ENCODE results near the gene RFPL3. TPM values are rescaled to one million over a fixed set of nuclear protein-coding genes. Genes with fewer than 3 reads are reported as not detected.
"Not testable (repeated sequence)": the region's sequence is repeated elsewhere in the genome, so short reads cannot be mapped to it uniquely, and the experiment has no call there.

Gene RFPL3
- polyA plus RNA-seq, result under 1 TPM in 1 of 4 donors, not detected in 3; 0.04 TPM
- long read RNA-seq, donor 1, result 0 reads
- long read RNA-seq, donor 2, result 0 reads
- long read RNA-seq, donor 3, result 0 reads
- long read RNA-seq, donor 4, result 0 reads
- long read RNA-seq, donor 5, result 0 reads
- long read RNA-seq, donor 6, result 0 reads
- long read RNA-seq, donor 7, result 0 reads
- long read RNA-seq, donor 8, result 0 reads
- long read RNA-seq, donor 9, result 0 reads
- long read RNA-seq, donor 10, result 0 reads

DNA sequence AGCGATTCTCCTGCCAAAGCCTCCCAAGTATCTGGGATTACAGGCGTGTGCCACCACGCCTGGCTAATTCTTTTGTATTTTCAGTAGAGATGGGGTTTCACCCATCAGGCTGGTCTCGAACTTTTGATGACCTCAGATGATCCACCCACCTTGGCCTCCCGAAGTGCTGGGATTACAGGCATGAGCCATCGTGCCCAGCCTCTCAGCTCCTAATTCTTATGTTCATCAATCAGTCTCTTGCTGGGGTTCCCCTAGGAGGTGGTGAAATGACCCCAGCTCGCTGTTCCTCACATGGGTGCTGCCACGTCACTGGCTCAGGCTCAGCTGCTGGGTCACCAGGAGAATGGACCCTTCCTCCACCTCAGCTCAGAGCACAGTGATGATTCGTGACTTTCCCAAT is at the start of gene RFPL3:
TSS of gene RFPL3 (plus strand) at position 301 of the 400 bp plus-strand sequence. CDS start 205 bp downstream, outside the sequence.
- not testable (repeated sequence) for H3K4me3 ChIP-seq (ENCODE audit: low read depth in 1 of 3, low read length in 3 of 3); H3K36me3 ChIP-seq (ENCODE audit: control insufficient read depth in 3 of 3, insufficient read depth in 2 of 3, low read depth in 1 of 3, low read length in 3 of 3); FAIRE-seq; H3K9me3 ChIP-seq (ENCODE audit: control insufficient read depth in 2 of 2, insufficient read depth in 1 of 2, low read depth in 1 of 2, low read length in 1 of 2); DNase-seq; H3K27ac ChIP-seq (ENCODE audit: low read depth in 1 of 3, low read length in 2 of 3); H3K4me1 ChIP-seq (ENCODE audit: control insufficient read depth in 3 of 3, insufficient read depth in 2 of 3, low read depth in 1 of 3, low read length in 2 of 3); H3K27me3 ChIP-seq (ENCODE audit: control insufficient read depth in 3 of 3, insufficient read depth in 3 of 3, low read length in 3 of 3)
- 77 to 78% (median 77%) methylated on average over 9 of the region's 9 CpGs for WGBS, 3 donors

- no peak for DNase-seq
- no peaks in the 10 kb centered on the region for H3K4me1 ChIP-seq (ENCODE audit: control insufficient read depth in 3 of 3, insufficient read depth in 2 of 3, low read depth in 1 of 3, low read length in 2 of 3)
- WGBS, 3 donors, result 78 to 84% (median 83%) methylated on average over 7 of the region's 7 CpGs
- no peak overlapping the region for H3K27ac ChIP-seq (ENCODE audit: low read depth in 1 of 3, low read length in 2 of 3)
- H3K4me3 ChIP-seq (ENCODE audit: low read depth in 1 of 3, low read length in 3 of 3), result no peak overlapping the region
- no peaks in the 10 kb centered on the region for H3K36me3 ChIP-seq (ENCODE audit: control insufficient read depth in 3 of 3, insufficient read depth in 2 of 3, low read depth in 1 of 3, low read length in 3 of 3)
- no peak for FAIRE-seq
- H3K9me3 ChIP-seq (ENCODE audit: control insufficient read depth in 2 of 2, insufficient read depth in 1 of 2, low read depth in 1 of 2, low read length in 1 of 2), result no peaks in the 10 kb centered on the region
- H3K27me3 ChIP-seq (ENCODE audit: control insufficient read depth in 3 of 3, insufficient read depth in 3 of 3, low read length in 3 of 3), result no peaks in the 10 kb centered on the region
Observed at GRCh38 chr22:32308191-32308590, 49.5 kb upstream of the RFPL3 start.

DNA sequence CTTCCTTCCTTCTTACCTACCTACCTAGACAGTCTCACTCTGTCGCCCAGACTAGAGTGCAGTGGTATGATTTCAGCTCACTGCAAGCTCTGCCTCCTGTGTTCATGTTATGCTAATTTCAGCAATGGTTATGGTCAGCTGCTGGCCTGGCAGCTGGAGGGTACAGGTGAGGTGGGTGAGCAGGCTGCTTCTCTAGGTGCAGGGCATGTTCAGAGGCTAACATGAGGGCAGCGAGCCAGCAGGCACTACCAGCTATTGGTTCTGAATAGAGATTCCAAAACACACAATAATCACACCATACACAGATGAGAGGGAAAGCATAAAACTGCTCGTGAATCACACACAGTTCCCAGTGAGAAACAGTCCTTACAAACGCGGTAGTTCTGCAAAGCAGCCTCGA is 48.7 kb upstream of the RFPL3 start:
- no peaks in the 10 kb centered on the region for H3K9me3 ChIP-seq (ENCODE audit: control insufficient read depth in 2 of 2, insufficient read depth in 1 of 2, low read depth in 1 of 2, low read length in 1 of 2)
- DNase-seq (no peak), FAIRE-seq (no peak)
- H3K4me1 ChIP-seq (ENCODE audit: control insufficient read depth in 3 of 3, insufficient read depth in 2 of 3, low read depth in 1 of 3, low read length in 2 of 3), result no peaks in the 10 kb centered on the region
- 77 to 87% (median 81%) methylated on average over 6 of the region's 6 CpGs for WGBS, 3 donors
- H3K36me3 ChIP-seq (ENCODE audit: control insufficient read depth in 3 of 3, insufficient read depth in 2 of 3, low read depth in 1 of 3, low read length in 3 of 3), result no peaks in the 10 kb centered on the region
- no peak overlapping the region for H3K4me3 ChIP-seq (ENCODE audit: low read depth in 1 of 3, low read length in 3 of 3)
- H3K27ac ChIP-seq (ENCODE audit: low read depth in 1 of 3, low read length in 2 of 3), result no peak overlapping the region
- no peaks in the 10 kb centered on the region for H3K27me3 ChIP-seq (ENCODE audit: control insufficient read depth in 3 of 3, insufficient read depth in 3 of 3, low read length in 3 of 3)

DNA sequence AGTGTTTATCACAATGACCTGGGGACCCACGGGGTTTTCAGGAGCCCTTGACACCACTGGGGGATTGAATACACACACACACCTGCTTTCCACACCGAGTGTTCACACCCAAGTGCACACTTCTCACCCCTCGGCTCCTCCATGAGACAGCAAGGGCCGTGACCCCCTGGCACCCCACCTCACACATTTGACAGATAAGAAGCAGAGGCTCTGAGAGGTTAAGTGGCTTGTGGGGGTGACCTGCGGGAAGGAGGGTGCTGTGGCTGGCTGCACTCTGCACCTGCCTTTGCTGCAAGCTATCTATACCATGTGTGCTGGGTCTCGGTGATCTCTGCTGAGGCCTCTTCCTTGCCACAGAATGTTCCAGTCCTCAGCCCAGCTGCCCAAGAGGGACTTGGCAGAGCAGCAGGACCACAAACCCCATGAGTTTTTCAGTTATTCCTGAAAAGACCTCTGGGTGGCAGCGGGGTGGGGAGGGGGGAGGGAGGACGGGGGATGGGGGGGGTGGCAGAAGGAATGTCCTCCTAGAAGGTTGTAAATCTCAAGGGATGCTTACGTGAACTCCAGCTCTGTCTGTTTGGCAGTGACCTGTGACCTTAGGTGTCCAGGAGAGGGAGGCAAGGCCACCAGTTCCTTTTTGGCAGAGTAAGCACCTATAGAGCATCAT is 47.9 kb upstream of the RFPL3 start:
- DNase-seq, result no peak
- Histone ChIP-seq H3K9me3 (ENCODE audit: control insufficient read depth in 2 of 2, insufficient read depth in 1 of 2, low read depth in 1 of 2, low read length in 1 of 2) (no peaks in the 10 kb centered on the region), H3K27ac (ENCODE audit: low read depth in 1 of 3, low read length in 2 of 3) (no peak overlapping the region), H3K4me3 (ENCODE audit: low read depth in 1 of 3, low read length in 3 of 3) (no peak overlapping the region), H3K4me1 (ENCODE audit: control insufficient read depth in 3 of 3, insufficient read depth in 2 of 3, low read depth in 1 of 3, low read length in 2 of 3) (no peaks in the 10 kb centered on the region), H3K36me3 (ENCODE audit: control insufficient read depth in 3 of 3, insufficient read depth in 2 of 3, low read depth in 1 of 3, low read length in 3 of 3) (no peaks in the 10 kb centered on the region), H3K27me3 (ENCODE audit: control insufficient read depth in 3 of 3, insufficient read depth in 3 of 3, low read length in 3 of 3) (no peaks in the 10 kb centered on the region)
- 39 to 47% (median 43%) methylated on average over 8 to 9 of the region's 9 CpGs for WGBS, 3 donors
- no peak for FAIRE-seq

- Histone ChIP-seq H3K27ac (ENCODE audit: low read depth in 1 of 3, low read length in 2 of 3) (no peak overlapping the region), H3K27me3 (ENCODE audit: control insufficient read depth in 3 of 3, insufficient read depth in 3 of 3, low read length in 3 of 3) (no peaks in the 10 kb centered on the region), H3K4me3 (ENCODE audit: low read depth in 1 of 3, low read length in 3 of 3) (no peak overlapping the region), H3K4me1 (ENCODE audit: control insufficient read depth in 3 of 3, insufficient read depth in 2 of 3, low read depth in 1 of 3, low read length in 2 of 3) (no peaks in the 10 kb centered on the region), H3K9me3 (ENCODE audit: control insufficient read depth in 2 of 2, insufficient read depth in 1 of 2, low read depth in 1 of 2, low read length in 1 of 2) (no peaks in the 10 kb centered on the region), H3K36me3 (ENCODE audit: control insufficient read depth in 3 of 3, insufficient read depth in 2 of 3, low read depth in 1 of 3, low read length in 3 of 3) (no peaks in the 10 kb centered on the region)
- 62 to 78% (median 66%) methylated on average over 5 of the region's 5 CpGs for WGBS, 3 donors
- no peak for FAIRE-seq
- DNase-seq, result no peak
Observed at GRCh38 chr22:32310777-32311176, 46.9 kb upstream of the RFPL3 start.

- no peaks in the 10 kb centered on the region for H3K4me1 ChIP-seq (ENCODE audit: control insufficient read depth in 3 of 3, insufficient read depth in 2 of 3, low read depth in 1 of 3, low read length in 2 of 3)
- H3K36me3 ChIP-seq (ENCODE audit: control insufficient read depth in 3 of 3, insufficient read depth in 2 of 3, low read depth in 1 of 3, low read length in 3 of 3), result no peaks in the 10 kb centered on the region
- 68 to 78% (median 71%) methylated on average over 11 of the region's 11 CpGs for WGBS, 3 donors
- no peaks in the 10 kb centered on the region for H3K27me3 ChIP-seq (ENCODE audit: control insufficient read depth in 3 of 3, insufficient read depth in 3 of 3, low read length in 3 of 3)
- no peak for DNase-seq
- H3K4me3 ChIP-seq (ENCODE audit: low read depth in 1 of 3, low read length in 3 of 3), result no peak overlapping the region
- FAIRE-seq, result no peak
- H3K27ac ChIP-seq (ENCODE audit: low read depth in 1 of 3, low read length in 2 of 3), result no peak overlapping the region
- no peaks in the 10 kb centered on the region for H3K9me3 ChIP-seq (ENCODE audit: control insufficient read depth in 2 of 2, insufficient read depth in 1 of 2, low read depth in 1 of 2, low read length in 1 of 2)
Observed at GRCh38 chr22:32311551-32312071, 46.1 kb upstream of the RFPL3 start.

- Histone ChIP-seq H3K36me3 (ENCODE audit: control insufficient read depth in 3 of 3, insufficient read depth in 2 of 3, low read depth in 1 of 3, low read length in 3 of 3) (no peaks in the 10 kb centered on the region), H3K27ac (ENCODE audit: low read depth in 1 of 3, low read length in 2 of 3) (no peak overlapping the region), H3K4me3 (ENCODE audit: low read depth in 1 of 3, low read length in 3 of 3) (no peak overlapping the region), H3K27me3 (ENCODE audit: control insufficient read depth in 3 of 3, insufficient read depth in 3 of 3, low read length in 3 of 3) (no peaks in the 10 kb centered on the region), H3K4me1 (ENCODE audit: control insufficient read depth in 3 of 3, insufficient read depth in 2 of 3, low read depth in 1 of 3, low read length in 2 of 3) (no peaks in the 10 kb centered on the region), H3K9me3 (ENCODE audit: control insufficient read depth in 2 of 2, insufficient read depth in 1 of 2, low read depth in 1 of 2, low read length in 1 of 2) (no peaks in the 10 kb centered on the region)
- no peak for DNase-seq
- WGBS, 3 donors, result 81 to 88% (median 84%) methylated on average over 4 of the region's 4 CpGs
- no peak for FAIRE-seq
Observed at GRCh38 chr22:32312748-32313147, 44.9 kb upstream of the RFPL3 start.

DNA sequence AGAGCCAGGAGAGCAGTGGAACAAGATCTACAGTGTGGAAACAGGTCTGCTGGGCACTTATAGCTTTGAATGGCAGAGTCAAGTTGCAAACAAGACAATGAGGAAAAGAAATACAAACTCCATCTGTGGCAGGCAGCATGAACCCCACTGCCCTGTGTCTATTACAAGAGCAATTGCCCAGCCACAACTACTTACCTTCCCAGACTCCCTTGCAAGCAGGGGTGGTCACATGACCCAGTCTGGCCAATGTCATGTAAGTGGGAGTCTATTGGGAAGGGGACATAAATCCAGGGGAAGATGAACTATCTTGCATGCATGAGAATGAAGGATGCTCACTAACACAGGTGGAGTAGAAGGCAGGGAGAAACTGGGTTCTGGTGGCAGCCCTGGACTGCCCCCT is 44.1 kb upstream of the RFPL3 start:
- no peak for DNase-seq

More for the DNA sequence above, 44.1 kb upstream of the RFPL3 start:
- Histone ChIP-seq H3K4me3 (ENCODE audit: low read depth in 1 of 3, low read length in 3 of 3) (no peak overlapping the region), H3K9me3 (ENCODE audit: control insufficient read depth in 2 of 2, insufficient read depth in 1 of 2, low read depth in 1 of 2, low read length in 1 of 2) (no peaks in the 10 kb centered on the region), H3K36me3 (ENCODE audit: control insufficient read depth in 3 of 3, insufficient read depth in 2 of 3, low read depth in 1 of 3, low read length in 3 of 3) (no peaks in the 10 kb centered on the region), H3K27me3 (ENCODE audit: control insufficient read depth in 3 of 3, insufficient read depth in 3 of 3, low read length in 3 of 3) (no peaks in the 10 kb centered on the region), H3K27ac (ENCODE audit: low read depth in 1 of 3, low read length in 2 of 3) (no peak overlapping the region), H3K4me1 (ENCODE audit: control insufficient read depth in 3 of 3, insufficient read depth in 2 of 3, low read depth in 1 of 3, low read length in 2 of 3) (no peaks in the 10 kb centered on the region)
- FAIRE-seq, result no peak
